ENCODE results near the gene LRP2.
"Not testable (repeated sequence)": the region's sequence is repeated elsewhere in the genome, so short reads cannot be mapped to it uniquely, and the experiment has no call there.

Gene LRP2

DNA sequence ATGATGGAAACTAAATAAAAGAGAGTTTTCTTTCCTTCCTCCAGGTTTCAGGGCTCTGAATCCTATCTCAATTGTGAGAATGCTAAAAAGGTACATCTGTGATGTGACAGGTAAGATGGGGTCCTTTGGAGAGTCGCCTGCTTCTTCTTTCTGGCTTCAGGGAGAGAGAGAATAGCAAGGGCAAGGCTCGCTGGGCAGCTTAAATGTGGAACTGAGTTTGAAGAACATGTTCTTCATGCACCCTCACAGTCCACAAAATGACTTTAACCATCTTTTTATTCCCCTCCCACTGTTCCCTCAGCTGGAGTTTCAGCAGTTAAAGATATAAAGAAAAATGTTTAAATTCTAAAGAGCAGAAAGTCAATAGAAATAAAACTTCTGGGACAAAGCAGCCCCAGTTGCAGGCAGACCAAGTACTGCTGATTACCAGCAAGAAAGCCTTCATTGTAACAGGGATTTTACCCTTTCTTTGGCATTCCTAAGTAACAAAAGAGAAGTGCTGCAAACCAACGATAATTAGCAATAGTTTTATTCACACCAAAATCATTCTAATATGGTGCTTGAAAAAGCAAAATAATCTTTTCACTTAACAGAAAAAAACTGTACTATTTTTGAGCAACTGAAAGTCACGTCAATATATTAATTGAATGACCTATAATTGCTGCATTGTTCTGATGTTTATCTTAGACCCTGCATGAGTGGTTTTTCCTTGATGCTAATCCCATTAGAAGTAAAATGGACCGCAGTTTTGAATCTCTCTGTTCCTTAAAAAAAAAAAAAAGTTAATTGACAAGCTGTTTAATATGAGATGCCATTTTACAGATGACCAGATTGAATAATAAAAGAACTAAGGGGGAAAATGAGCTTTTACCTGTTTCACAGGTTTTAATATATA lies 61.5 kb downstream of the LRP2 start:
- DNase-seq: no peak

GRCh38 chr2:169298007-169298406 lies 64.3 kb downstream of the LRP2 start:
- DNase-seq: no peak

- peak in 1 of 2 experiments; percentile 3 for DNase-seq
Measured at GRCh38 chr2:169294001-169294675, 68.2 kb downstream of the LRP2 start.

DNA sequence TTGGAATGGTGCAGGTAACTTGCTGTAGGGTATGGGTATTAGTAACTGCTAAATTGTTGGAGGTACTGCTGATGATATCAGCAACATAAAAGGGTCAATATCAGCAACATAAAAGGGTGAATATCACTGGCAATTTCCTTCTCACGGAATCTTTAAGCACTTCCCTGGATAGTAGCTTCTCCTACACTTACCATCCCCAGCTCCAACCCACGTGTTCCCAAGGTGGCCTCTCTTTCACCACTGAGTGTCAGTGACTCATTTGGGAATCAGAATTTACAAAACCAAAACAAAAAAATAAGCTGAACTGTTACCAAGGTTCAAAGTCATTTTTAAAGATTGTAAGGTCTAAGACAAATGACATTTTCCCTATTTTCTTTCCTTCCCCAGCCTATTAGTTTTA lies 70.8 kb downstream of the LRP2 start:
- no peak for DNase-seq

DNA sequence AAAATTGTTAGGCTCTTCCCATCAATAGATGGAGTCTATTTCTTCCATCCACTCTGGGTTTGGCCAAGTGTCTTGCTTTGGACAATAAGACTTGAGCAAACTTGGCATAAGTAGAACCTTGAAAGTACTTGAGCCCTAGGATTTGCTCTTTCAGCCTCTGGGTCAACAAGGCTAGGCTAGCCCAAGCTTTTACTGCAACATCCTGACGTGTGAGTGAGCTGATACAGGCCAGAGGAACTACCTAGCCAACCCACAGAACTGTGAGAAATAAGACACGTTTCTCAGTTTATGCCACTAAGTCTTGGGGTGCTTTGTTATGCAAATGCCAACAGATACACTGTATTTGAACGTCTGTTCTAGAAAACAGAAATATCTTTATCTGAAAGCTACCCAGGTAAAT lies 71.9 kb downstream of the LRP2 start:
- DNase-seq: no peak

- DNase-seq: no peak
Measured at GRCh38 chr2:169287666-169288065, 74.7 kb downstream of the LRP2 start.

DNA sequence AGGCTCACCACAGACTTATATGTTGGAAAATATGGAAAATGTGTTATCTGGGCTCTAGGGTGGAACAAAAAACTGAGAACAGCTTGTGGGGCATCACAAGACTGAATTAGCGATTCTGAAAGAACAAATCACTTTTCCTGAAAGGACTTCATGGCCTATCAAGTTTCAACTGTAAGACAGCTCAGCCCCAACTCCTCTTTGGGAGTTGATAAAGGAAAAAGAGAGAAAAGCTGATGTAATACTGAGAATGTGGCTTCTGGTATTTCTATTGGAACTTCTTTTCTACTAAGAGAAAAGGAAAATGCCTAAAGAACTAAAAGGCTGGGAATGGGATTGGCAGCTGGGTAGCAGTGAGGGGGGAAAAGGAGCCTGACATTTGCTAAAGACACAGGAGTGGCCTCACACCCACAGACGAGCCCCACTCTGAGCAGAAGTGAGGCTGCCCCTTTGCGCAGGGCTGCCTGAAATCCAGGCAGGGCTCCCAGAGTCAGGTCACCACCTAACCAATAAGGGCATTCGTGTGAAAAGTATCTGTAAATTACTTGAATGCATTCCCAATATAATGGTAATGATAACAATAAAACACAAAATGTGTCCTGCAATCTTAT lies 75.6 kb downstream of the LRP2 start:
- no peak for DNase-seq

GRCh38 chr2:169285531-169286235 lies 76.7 kb downstream of the LRP2 start:
- no peak for DNase-seq

DNA sequence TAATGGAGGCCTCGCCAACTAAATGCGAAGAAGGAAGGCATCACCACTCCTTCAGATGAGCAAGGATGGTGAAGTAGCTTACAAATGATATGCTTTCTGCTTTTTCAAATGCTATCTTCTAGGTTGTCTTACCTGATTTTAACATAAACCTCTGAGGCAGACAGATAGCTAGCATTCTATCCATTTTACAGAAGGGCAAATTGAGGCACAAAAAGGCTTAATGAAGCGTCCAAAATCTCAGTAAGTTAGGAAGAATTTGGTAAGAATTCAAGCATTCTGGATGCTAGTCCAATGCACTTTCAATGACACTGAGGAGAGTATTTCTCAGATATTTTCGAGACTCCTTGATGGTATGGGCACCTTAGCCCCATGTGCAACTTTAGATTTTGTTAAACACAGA lies 81.8 kb downstream of the LRP2 start:
- no peak for DNase-seq

DNA sequence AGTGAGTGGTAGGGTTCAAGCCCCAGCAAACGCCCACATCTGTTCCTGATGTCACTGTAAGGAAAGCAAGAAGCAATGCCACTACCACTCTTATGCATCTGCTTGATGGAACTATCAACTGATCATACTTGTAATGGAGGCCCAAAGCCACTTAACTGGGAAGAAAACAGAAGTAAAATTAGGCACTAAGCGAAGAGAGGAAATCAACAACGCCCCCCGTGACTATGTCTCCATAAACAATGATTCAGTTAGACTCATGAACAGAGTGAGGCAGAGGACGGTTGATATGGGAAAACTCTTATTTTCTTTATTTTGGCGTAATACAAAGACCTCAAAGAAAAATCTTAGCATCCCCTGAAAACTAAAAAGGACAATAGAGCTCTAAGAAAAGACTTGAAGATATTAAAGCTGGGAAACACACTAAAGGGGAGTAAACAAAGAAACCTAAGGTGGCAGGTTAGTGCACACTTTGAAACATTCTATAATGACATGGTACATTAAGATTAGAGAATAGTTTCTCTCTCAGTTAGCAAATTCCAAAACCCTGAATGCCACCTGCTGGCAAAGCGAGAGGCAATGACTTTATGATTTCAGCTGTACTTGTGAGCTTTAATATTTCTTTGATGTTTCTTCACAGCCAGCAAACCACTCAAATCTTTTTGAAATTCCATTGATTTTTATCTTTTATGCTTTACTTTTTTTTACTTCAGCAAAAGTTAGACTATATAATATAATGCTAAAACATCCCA lies 86.5 kb downstream of the LRP2 start:
- DNase-seq: no peak

DNA sequence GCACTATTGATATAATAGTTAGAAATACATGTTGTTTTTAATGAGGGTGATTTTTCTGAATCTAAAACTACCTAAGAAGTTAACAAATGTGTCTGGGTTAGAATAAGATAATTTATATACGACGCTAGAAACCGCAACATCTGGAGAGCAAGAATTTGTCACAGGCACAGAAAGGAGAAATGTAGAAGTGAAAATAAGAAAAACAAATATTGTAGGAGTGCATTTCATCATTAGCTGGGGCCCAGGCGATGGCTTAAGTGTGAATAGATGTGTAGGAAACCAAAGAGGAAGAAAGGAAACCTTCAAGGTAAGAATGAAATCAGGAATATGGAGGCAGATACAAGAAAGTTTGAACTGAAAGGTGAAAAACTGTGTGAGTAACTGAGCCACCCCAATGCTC lies 90.3 kb downstream of the LRP2 start:
- no peak for DNase-seq

- DNase-seq: not testable (repeated sequence)
Measured at GRCh38 chr2:169270574-169270973, 91.8 kb downstream of the LRP2 start.

DNA sequence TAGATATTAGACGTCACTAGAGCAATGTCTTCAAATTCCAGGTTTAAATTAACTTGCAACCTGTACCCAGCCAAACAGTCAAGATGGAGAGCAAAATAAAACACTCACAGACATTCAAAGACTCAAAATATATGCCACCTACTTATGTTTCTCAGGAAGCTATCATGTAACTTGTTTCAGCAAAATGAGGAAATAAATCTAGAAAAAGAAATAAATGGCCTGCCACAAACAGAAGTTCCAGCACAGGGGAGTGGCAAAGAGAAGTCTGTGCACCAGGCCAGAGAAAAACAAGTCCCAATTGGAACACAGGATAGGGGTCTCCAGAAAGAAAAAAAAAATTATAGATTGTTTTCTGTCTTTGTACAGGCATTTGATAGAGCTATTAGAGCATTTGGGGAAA lies 96.7 kb downstream of the LRP2 start:
- no peak for DNase-seq

DNA sequence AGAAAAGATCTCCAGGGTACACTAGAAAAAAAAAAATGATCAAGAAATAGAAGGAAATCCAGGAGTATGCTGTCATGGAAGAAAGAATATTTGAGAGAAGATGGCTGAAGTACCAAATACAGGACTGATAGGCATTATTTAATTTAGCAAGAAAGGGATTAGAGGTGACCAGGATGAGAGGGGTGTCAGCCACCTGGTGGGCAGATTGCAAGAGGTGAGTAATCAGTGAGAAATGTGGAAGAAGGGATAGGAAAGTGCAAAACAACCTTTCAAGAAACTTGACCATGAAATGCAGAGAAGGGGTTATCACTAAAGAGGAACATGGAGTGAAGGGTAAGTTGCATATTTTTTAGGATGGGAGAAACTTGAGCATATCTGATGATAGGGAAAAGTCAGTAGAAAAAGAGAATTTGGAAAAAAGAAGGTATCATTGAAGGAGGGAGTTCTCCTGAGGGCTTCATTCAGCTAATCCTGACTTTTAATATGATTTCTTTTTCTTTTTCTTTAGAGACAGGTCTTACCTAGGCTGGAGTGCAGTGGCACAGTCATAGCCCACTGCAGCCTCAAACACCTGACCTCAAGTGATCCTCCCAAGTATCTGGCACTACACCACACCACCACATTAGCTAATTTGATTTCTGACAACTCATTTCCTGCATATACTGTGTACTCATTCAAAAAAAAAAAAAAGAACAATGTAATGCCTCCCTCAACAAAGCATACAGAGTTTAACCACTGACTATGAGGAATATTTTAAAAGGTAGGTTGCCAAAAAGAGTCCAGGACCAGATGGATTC lies 101.3 kb downstream of the LRP2 start:
- DNase-seq: no peak

- no peak for DNase-seq
Measured at GRCh38 chr2:169260246-169260645, 102.1 kb downstream of the LRP2 start.

DNA sequence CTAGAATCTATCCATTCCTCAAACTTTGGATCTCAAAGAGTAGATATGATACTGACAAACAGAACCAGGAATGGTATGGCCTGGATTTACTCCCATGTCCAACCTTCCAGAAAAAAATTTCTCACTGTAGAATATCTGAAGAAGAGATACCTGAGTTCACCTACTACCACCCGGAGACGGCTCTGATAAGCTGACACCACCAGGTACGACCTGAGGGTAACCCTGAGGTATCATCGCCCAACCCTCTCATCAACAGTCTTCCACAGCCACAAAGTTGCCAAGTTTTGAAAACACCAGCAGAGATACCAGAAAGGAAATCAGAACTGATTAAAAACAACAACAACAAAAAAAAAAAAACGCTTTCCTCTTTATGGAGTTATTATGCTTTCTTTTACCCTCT lies 102.9 kb downstream of the LRP2 start:
- DNase-seq: no peak

DNA sequence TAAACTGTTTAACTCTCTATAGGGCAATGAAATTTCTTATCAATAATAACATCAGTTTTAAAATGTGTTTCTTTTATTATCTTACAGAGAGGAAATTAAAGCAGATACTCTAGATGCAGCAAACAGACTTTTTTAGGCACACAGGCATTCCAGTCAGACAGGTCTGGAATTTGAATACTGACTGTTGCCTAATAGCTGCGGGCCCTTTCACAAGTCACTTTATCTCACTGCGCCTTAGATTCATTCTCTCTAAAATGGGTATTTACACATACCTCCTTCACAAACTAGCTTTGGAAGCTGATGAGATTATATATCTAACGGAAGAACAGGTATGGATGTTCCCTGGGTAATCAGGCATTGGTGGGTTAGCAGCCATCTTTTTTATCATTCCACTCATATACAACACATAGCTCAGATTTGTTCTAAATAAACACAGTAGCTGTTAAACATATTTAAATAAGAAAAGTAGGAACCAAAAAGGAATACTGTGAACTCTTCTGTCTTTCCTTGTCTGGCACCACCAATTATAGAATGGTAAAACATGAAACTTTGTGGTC lies 104.2 kb downstream of the LRP2 start:
- no peak for DNase-seq

GRCh38 chr2:169254774-169255173 lies 107.6 kb downstream of the LRP2 start:
- DNase-seq: no peak

- no peak for DNase-seq
Measured at GRCh38 chr2:169247211-169247610, 115.1 kb downstream of the LRP2 start.

- DNase-seq: no peak
Measured at GRCh38 chr2:169240405-169240804, 121.9 kb downstream of the LRP2 start.

GRCh38 chr2:169237939-169238338 lies 124.4 kb downstream of the LRP2 start:
- no peak for DNase-seq
